ENCODE data around the gene SHISA5. TPM values are rescaled to one million over a fixed set of nuclear protein-coding genes. Genes with fewer than 3 reads are reported as not detected.
"Not testable (repeated sequence)": the region's sequence is repeated elsewhere in the genome, so short reads cannot be mapped to it uniquely, and the experiment has no call there.

The SHISA5 gene
- total and polyA plus RNA-seq, 4 donors, result 40.7 to 104 (median 75.8) TPM

DNA sequence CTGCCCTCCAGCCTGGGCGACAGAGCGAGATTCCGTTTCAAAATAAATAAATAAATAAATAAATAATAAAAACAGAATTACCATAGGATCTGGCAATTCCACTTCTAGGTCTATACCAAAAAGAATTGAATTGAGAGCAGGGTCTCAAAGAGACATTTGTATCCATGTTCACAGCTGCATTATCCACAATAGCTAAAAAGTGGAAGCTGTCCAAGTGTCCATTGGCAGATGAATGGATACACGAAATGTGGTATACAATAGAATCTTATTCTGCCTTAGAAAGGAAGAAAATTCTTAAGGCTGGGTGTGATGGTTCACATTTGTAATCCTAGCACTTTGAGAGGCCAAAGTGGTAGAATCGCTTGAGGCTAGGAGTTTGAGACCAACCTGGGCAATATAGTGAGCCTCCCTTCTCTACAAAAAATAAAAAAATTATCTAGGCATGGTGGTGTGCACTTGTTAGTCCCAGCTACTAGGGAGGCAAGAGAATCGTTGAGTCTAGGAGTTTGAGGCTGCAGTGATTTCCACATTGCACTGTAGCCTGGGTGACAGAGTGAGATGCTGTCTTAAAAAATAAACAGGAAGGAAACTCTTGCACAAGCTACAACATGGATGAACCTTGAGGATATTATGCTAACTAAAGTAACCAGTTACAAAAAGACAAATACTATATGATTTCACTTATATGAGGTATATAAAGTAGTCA lies 28.4 kb upstream of the SHISA5 start:
- 92% methylated on average over 6 of the region's 6 CpGs for WGBS
- H3K4me3 ChIP-seq (ENCODE audit: low read depth in 1 of 3, low read length in 3 of 3), result no peak overlapping the region
- H3K9ac ChIP-seq (ENCODE audit: low read depth in 1 of 2, low read length in 2 of 2), result no peak overlapping the region
- no peak overlapping the region for H3K27ac ChIP-seq (ENCODE audit: low read depth in 1 of 2, low read length in 2 of 2)
- H3K36me3 ChIP-seq (ENCODE audit: control insufficient read depth in 4 of 4, insufficient read depth in 3 of 4, low read depth in 1 of 4, low read length in 3 of 4), result peaks cover 0 to 2% (median 0%) of the 10 kb centered on the region in 4 donors
- no peak for TF ChIP-seq GABPA (IDR thresholded peaks at IDR 0.05 in 1 of 2, conservative IDR thresholded peaks at IDR 0.05 in 1 of 2)
- TF ChIP-seq, protein P1, sequence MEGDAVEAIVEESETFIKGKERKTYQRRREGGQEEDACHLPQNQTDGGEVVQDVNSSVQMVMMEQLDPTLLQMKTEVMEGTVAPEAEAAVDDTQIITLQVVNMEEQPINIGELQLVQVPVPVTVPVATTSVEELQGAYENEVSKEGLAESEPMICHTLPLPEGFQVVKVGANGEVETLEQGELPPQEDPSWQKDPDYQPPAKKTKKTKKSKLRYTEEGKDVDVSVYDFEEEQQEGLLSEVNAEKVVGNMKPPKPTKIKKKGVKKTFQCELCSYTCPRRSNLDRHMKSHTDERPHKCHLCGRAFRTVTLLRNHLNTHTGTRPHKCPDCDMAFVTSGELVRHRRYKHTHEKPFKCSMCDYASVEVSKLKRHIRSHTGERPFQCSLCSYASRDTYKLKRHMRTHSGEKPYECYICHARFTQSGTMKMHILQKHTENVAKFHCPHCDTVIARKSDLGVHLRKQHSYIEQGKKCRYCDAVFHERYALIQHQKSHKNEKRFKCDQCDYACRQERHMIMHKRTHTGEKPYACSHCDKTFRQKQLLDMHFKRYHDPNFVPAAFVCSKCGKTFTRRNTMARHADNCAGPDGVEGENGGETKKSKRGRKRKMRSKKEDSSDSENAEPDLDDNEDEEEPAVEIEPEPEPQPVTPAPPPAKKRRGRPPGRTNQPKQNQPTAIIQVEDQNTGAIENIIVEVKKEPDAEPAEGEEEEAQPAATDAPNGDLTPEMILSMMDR (IDR thresholded peaks at IDR 0.05; ENCODE audit: low read depth, low read length, missing input control), result no peak
- TF ChIP-seq YY1 (IDR thresholded peaks at IDR 0.05), result no peak
- no peak for TF ChIP-seq HNF4G (IDR thresholded peaks at IDR 0.05)
- no peak for TF ChIP-seq HNF4A (conservative IDR thresholded peaks at IDR 0.05)
- TF ChIP-seq MAX (IDR thresholded peaks at IDR 0.05), result no peak
- TF ChIP-seq TAF1 (conservative IDR thresholded peaks at IDR 0.05), result no peak
- no peak for TF ChIP-seq NR2F2 (IDR thresholded peaks at IDR 0.05)
- no peak for TF ChIP-seq EGR1 (IDR thresholded peaks at IDR 0.05; ENCODE audit: low read depth in 2 of 2)
- TF ChIP-seq RAD21 (IDR thresholded peaks at IDR 0.05), result no peak
- no peak for TF ChIP-seq SP1 (IDR thresholded peaks at IDR 0.05)
- TF ChIP-seq FOXA2 (IDR thresholded peaks at IDR 0.05), result no peak
- no peak for TF ChIP-seq ZBTB33 (IDR thresholded peaks at IDR 0.05)
- TF ChIP-seq RXRA (IDR thresholded peaks at IDR 0.05), result no peak
- no peak for TF ChIP-seq JUND (IDR thresholded peaks at IDR 0.05)
- TF ChIP-seq REST (IDR thresholded peaks at IDR 0.05), result no peak
- H3K27me3 ChIP-seq (ENCODE audit: control insufficient read depth in 4 of 4, insufficient read depth in 4 of 4, low read length in 3 of 4), result no peaks in the 10 kb centered on the region
- H3K9me3 ChIP-seq (ENCODE audit: control insufficient read depth in 4 of 4, low read length in 3 of 4), result no peaks in the 10 kb centered on the region
- no peak for DNase-seq (ENCODE audit: low spot score)
- H3K4me1 ChIP-seq (ENCODE audit: control insufficient read depth in 4 of 4, insufficient read depth in 4 of 4, low read length in 3 of 4), result no peaks in the 10 kb centered on the region

GRCh38 chr3:48530701-48531100 lies 26.7 kb upstream of the SHISA5 start:
- H3K4me1 ChIP-seq (ENCODE audit: control insufficient read depth in 4 of 4, insufficient read depth in 4 of 4, low read length in 3 of 4); H3K9ac ChIP-seq (ENCODE audit: low read depth in 1 of 2, low read length in 2 of 2); H3K36me3 ChIP-seq (ENCODE audit: control insufficient read depth in 4 of 4, insufficient read depth in 3 of 4, low read depth in 1 of 4, low read length in 3 of 4); H3K27me3 ChIP-seq (ENCODE audit: control insufficient read depth in 4 of 4, insufficient read depth in 4 of 4, low read length in 3 of 4); H3K4me3 ChIP-seq (ENCODE audit: low read depth in 1 of 3, low read length in 3 of 3); H3K9me3 ChIP-seq (ENCODE audit: control insufficient read depth in 4 of 4, low read length in 3 of 4); DNase-seq (ENCODE audit: low spot score); H3K27ac ChIP-seq (ENCODE audit: low read depth in 1 of 2, low read length in 2 of 2): not testable (repeated sequence)
- 97% methylated on average over 4 of the region's 4 CpGs for WGBS
